Ishikawa (cell line): ENCODE measurements around the gene APOM.

Source experiments
- CEBPB ChIP-seq: IDR thresholded peaks from 2 replicates; pipeline ENCODE4 v1.6.1; 2012
- CREB1 ChIP-seq: IDR thresholded peaks from 2 replicates; pipeline ENCODE4 v1.6.1; 2012; ENCODE audit warnings: low read depth
- EGR1 ChIP-seq: IDR thresholded peaks from 2 replicates; pipeline ENCODE4 v1.6.1; 2012
- EP300 ChIP-seq: IDR thresholded peaks from 2 replicates; pipeline ENCODE4 v1.6.1; 2012; ENCODE audit warnings: borderline replicate concordance
- FOXM1 ChIP-seq: IDR thresholded peaks from 2 replicates; pipeline ENCODE4 v1.6.1; 2012; ENCODE audit warnings: low read depth, borderline replicate concordance
- MAX ChIP-seq: IDR thresholded peaks from 2 replicates; pipeline ENCODE4 v1.6.1; 2012
- NFIC ChIP-seq: IDR thresholded peaks from 2 replicates; pipeline ENCODE4 v1.6.1; 2012
- RAD21 ChIP-seq: IDR thresholded peaks from 2 replicates; pipeline ENCODE4 v1.6.1; 2012; ENCODE audit warnings: low read depth
- REST ChIP-seq: IDR thresholded peaks from 2 replicates; pipeline ENCODE4 v1.6.1; 2012; ENCODE audit warnings: low read depth, mild to moderate bottlenecking
- TAF1 ChIP-seq: IDR thresholded peaks from 2 replicates; pipeline ENCODE4 v1.6.1; 2012; ENCODE audit warnings: low read depth, mild to moderate bottlenecking
- TCF12 ChIP-seq: IDR thresholded peaks from 2 replicates; pipeline ENCODE4 v1.6.1; 2012; ENCODE audit warnings: low read depth
- TEAD4 ChIP-seq: IDR thresholded peaks from 2 replicates; pipeline ENCODE4 v1.6.1; 2012
- USF1 ChIP-seq: IDR thresholded peaks from 2 replicates; pipeline ENCODE4 v1.6.1; 2012
- YY1 ChIP-seq: IDR thresholded peaks from 2 replicates; pipeline ENCODE4 v1.6.1; 2012; ENCODE audit warnings: low read depth
- ZBTB7A ChIP-seq: IDR thresholded peaks from 2 replicates; pipeline ENCODE4 v1.6.1; 2012; ENCODE audit warnings: low read depth

The APOM gene

GRCh38 chr6:31676322-31676903 lies 20.7 kb downstream of the APOM start:
- TF ChIP-seq USF1: no peak
- TF ChIP-seq CREB1: no peak
- TF ChIP-seq YY1: no peak
- no peak for TF ChIP-seq TEAD4
- TF ChIP-seq NFIC: no peak
- no peak for TF ChIP-seq TCF12
- TF ChIP-seq EGR1: no peak
- no peak for TF ChIP-seq MAX
- no peak for TF ChIP-seq ZBTB7A
- TF ChIP-seq CEBPB: no peak
- TF ChIP-seq REST: no peak
- TF ChIP-seq FOXM1: no peak
- no peak for TF ChIP-seq EP300
- no peak for TF ChIP-seq RAD21
- TF ChIP-seq TAF1: no peak

DNA sequence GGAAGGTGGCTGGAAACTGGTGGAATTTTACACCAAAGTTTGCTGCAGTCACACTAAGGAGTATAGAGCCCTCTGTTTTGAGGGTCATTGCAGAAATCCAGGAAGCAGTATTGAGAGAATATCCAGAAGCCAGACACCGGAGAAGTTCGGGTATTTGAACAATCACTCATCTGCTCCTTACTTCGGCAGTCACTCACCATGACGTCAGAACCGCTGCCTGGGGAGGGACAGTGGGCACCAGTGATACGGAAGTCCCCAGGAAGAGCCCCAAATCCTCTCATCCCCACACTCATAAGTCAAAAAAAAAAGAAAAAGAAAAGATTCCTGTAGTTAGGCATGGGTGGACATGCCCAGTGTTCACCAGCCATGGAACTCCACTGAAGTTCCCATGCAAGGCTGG lies 21.2 kb downstream of the APOM start:
- TF ChIP-seq MAX: no peak
- no peak for TF ChIP-seq TCF12
- TF ChIP-seq YY1: no peak
- no peak for TF ChIP-seq CEBPB
- TF ChIP-seq ZBTB7A: no peak
- no peak for TF ChIP-seq TAF1
- no peak for TF ChIP-seq EP300
- TF ChIP-seq NFIC: no peak
- no peak for TF ChIP-seq CREB1
- TF ChIP-seq EGR1: no peak
- TF ChIP-seq TEAD4: no peak
- no peak for TF ChIP-seq REST
- TF ChIP-seq RAD21: no peak
- no peak for TF ChIP-seq FOXM1
- no peak for TF ChIP-seq USF1

- no peak for TF ChIP-seq EGR1
- TF ChIP-seq RAD21: no peak
- no peak for TF ChIP-seq FOXM1
- TF ChIP-seq USF1: no peak
- TF ChIP-seq TAF1: no peak
Observed at GRCh38 chr6:31677955-31678354, 22.3 kb downstream of the APOM start.

DNA sequence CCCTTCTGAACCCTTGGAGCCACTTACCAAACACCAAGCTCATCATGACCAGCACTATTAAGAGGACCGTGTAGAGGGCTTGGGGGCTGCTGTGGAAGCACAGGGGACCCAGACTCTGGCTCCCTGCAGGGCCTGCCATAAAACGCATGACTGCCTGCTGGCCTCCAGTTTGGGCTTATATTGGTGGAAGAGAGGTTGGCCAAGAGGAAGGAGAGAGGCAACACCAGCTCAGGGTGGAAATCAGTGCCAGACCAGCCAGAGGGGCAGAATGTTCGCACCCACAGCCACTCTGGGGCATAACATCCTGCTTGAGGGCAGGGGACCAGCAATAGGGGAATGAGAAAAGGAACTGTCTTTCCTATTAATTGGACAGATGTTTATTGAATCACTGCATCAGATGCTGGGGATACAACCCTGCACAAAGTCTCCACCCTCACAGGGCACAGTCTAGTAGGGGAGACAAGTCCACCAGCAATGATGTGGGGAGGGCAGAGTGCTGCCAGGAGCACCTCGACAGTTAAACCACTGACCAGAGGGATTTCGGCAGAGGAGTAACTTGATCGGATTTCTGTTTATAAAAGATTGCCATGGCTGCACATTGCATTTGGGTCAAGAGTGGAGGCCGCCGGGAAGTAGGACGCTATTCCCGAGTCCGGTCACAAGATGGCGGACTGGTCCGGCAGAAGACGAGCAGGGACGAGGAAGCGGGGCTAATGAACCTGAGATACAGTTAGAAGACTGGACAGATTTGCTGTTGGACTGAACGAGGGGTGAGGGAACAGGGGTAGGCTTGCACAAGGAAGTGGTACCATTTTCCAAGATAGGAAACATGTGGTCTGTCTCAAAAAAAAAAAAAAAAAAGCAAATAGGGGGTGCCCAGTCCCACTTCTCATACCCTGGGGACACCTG lies 24.8 kb downstream of the APOM start, which contains the start of gene LY6G5C:
Gene LY6G5C, minus strand, starts transcription at position 842 of the 909 bp plus-strand sequence. Its CDS starts 694 bp downstream, at position 148.
- TF ChIP-seq TCF12: no peak
- TF ChIP-seq YY1: peak; percentile 73
- peak; percentile 97 for TF ChIP-seq RAD21
- TF ChIP-seq TAF1: 0 out of 2 replicates have a peak, but pooled peaks have one; percentile 4

DNA sequence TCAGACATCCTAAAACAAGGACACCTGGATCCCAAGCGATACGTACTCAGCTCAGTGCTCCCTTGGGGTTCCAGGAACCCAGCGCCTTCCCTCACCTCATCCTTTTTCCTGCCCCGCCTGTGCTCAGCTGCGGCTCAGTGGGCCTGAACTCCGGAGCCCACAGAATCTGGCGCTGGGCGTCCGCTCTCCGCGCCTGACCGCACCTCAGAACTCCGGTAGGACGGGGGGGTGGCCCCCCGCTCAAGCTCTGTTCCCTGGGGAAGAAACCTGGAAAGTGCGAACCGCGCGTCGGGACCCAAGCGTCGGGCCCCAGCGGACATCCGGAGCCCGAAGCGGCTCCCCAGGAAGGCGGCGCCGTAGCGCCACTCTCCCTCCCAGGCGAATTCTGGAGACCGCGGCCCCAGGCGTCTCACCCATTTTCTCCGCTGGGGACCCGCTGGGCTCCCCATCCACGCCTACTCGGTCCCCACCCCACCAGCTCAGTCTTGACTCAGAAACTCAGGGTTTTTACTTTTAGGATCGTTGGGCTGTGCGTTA lies 25.5 kb downstream of the APOM start:
- TF ChIP-seq TCF12 (peak; percentile 49; the same call in 1 of the 2 replicates), EP300 (0 out of 2 replicates have a peak, but pooled peaks have one; percentile 29), TEAD4 (peak; percentile 10; the same call in 1 of the 2 replicates), TAF1 (0 out of 2 replicates have a peak, but pooled peaks have one; percentile 23), YY1 (peak; percentile 16; the same call in 1 of the 2 replicates), RAD21 (no peak; the same call in 1 of the 2 replicates), MAX (peak; percentile 24; the same call in 1 of the 2 replicates), NFIC (peak; percentile 37), CEBPB (no peak), REST (no peak), CREB1 (no peak), EGR1 (no peak)
